HepG2 (cell line): ENCODE data around the gene GJD3. TPM values are rescaled to one million over a fixed set of nuclear protein-coding genes. Genes with fewer than 3 reads are reported as not detected.

ENCODE experiments used
- ARNT2 ChIP-seq: sonication (generic); formaldehyde crosslinking; IDR thresholded peaks from 2 replicates; pipeline ENCODE4 v1.8.0; 2022; ENCODE audit warnings: mild to moderate bottlenecking, low read depth, missing genetic modification reagents, moderate library complexity
- BRD4 ChIP-seq: sonication (generic); formaldehyde crosslinking; IDR thresholded peaks from 2 replicates; pipeline ENCODE4 v1.4.0; 2020; ENCODE audit warnings: missing genetic modification reagents
- DR1 ChIP-seq: sonication (generic); formaldehyde crosslinking; IDR thresholded peaks from 2 replicates; pipeline ENCODE4 v1.8.0; 2021; ENCODE audit warnings: mild to moderate bottlenecking, missing genetic modification reagents, inconsistent platforms
- RAD51 ChIP-seq: fragments of 450-650 bp; IDR thresholded peaks from 2 replicates; pipeline ENCODE4 v1.6.1; 2016; ENCODE audit warnings: borderline replicate concordance
- RNF219 ChIP-seq: sonication (generic); formaldehyde crosslinking; IDR thresholded peaks from 2 replicates; pipeline ENCODE4 v1.5.0; 2020; ENCODE audit warnings: mild to moderate bottlenecking, missing genetic modification reagents
- THAP9 ChIP-seq: sonication (generic); formaldehyde crosslinking; IDR thresholded peaks from 2 replicates; pipeline ENCODE4; 2020; ENCODE audit warnings: missing genetic modification reagents, mild to moderate bottlenecking, borderline replicate concordance
- ZNF318 ChIP-seq: sonication (generic); formaldehyde crosslinking; IDR thresholded peaks from 2 replicates; pipeline ENCODE4 v1.4.0; 2020; ENCODE audit warnings: mild to moderate bottlenecking, missing genetic modification reagents
- ZNF543 ChIP-seq: sonication (generic); formaldehyde crosslinking; IDR thresholded peaks from 2 replicates; pipeline ENCODE4 v1.4.0; 2020; ENCODE audit warnings: mild to moderate bottlenecking, missing genetic modification reagents
- ZNF605 ChIP-seq: sonication (generic); formaldehyde crosslinking; IDR thresholded peaks from 2 replicates; pipeline ENCODE4 v1.8.0; 2022; ENCODE audit warnings: mild to moderate bottlenecking, missing genetic modification reagents
- ZNF768 ChIP-seq: sonication (generic); formaldehyde crosslinking; IDR thresholded peaks from 2 replicates; pipeline ENCODE4 v1.4.0; 2020; ENCODE audit warnings: missing genetic modification reagents
- ZNF883 ChIP-seq: sonication (generic); formaldehyde crosslinking; IDR thresholded peaks from 2 replicates; pipeline ENCODE4 v1.5.1; 2020; ENCODE audit warnings: mild to moderate bottlenecking, missing genetic modification reagents; ENCODE audit errors: not compliant biosample characterization
- ZSCAN5A ChIP-seq: sonication (generic); formaldehyde crosslinking; IDR thresholded peaks from 2 replicates; pipeline ENCODE4 v1.8.0; 2022; ENCODE audit warnings: mild to moderate bottlenecking, missing genetic modification reagents, borderline replicate concordance
- polyA plus RNA-seq, 8 experiments: library from polyadenylated mRNA; depleted of rRNA in 3 of 8; stranded (reverse) in 7 of 8; unstranded in 1 of 8; fragments of >200 nt; fragmentation: Illumina TruSeq in 4 of 8; extraction: Trizol in 4 of 8; gene quantifications; 2 replicates each; pipeline versions ENCODE4 v1.2.1 to v1.2.3, GENCODE V29; 2011 to 2016; ENCODE audit warnings: low read depth in 4 of 8, missing spikeins in 1 of 8, mixed read lengths in 1 of 8; ENCODE audit not compliant: insufficient read depth in 1 of 8
- total RNA-seq, 5 experiments: library from RNA; depleted of rRNA; stranded (reverse); fragments of >200 nt; fragmentation: Illumina TruSeq; extraction: Trizol; gene quantifications; 2 replicates each; pipeline ENCODE4 v1.2.3, GENCODE V29; 2016; ENCODE audit warnings: low read depth in 1 of 5

Gene GJD3
- total and polyA plus RNA-seq, 2 of the 13 experiments (the other 11 are each of a cell fraction or from before 2014, with no cell fraction given): not detected

GRCh38 chr17:40340880-40341807 lies 23.4 kb downstream of the GJD3 start (continued):
- peak; percentile 74; the same call in 1 of the 2 replicates for TF ChIP-seq THAP9 (CRISPR knock-in tag)
- TF ChIP-seq ZNF318 (CRISPR knock-in tag): no peak
- TF ChIP-seq ARNT2: peak; percentile 52; the same call in 1 of the 2 replicates
- TF ChIP-seq BRD4 (CRISPR knock-in tag): no peak
- no peak for TF ChIP-seq ZNF605
- TF ChIP-seq DR1 (CRISPR knock-in tag): no peak
- peak; percentile 38 for TF ChIP-seq ZNF883
- 0 out of 2 replicates have a peak, but pooled peaks have one; percentile 42 for TF ChIP-seq ZNF768
- 0 out of 2 replicates have a peak, but pooled peaks have one; percentile 31 for TF ChIP-seq ZNF543 (CRISPR knock-in tag)
- no peak for TF ChIP-seq RAD51
- TF ChIP-seq RNF219 (CRISPR knock-in tag): no peak
- no peak for TF ChIP-seq ZSCAN5A
